AG09319 (cell line): ENCODE data around the gene CAMTA1.

Source experiments
- DNase-seq: peaks from one replicate; pipeline ENCODE4 v3.0.0-alpha.2; 2010; ENCODE audit warnings: low read depth; ENCODE audit errors: extremely low read depth
- TF ChIP-seq, protein P1 (sequence below): IDR thresholded peaks from 2 replicates; pipeline ENCODE4 v1.5.1; 2011; ENCODE audit warnings: low read depth, mild to moderate bottlenecking, inconsistent platforms, low read length, moderate library complexity

Gene CAMTA1

DNA sequence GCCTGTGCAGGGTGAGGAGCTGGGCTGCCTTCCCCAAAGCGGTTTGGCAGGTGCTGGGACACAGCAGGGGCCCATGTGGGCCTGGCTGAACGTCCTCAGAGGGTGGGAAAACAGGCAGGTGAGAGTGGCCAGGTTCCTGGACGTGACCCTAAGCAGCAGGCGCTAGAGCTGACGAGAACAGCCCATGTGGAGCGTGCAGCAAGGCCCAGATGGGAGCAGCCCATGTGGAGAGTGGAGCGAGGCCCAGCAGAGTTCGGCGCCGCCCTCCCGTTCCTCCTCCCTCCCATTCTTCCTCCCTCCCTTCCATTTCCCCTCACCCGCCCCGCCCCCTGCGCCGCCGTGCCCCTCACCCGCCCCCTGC, 671.4 kb downstream of the CAMTA1 start:
- TF ChIP-seq, protein P1, sequence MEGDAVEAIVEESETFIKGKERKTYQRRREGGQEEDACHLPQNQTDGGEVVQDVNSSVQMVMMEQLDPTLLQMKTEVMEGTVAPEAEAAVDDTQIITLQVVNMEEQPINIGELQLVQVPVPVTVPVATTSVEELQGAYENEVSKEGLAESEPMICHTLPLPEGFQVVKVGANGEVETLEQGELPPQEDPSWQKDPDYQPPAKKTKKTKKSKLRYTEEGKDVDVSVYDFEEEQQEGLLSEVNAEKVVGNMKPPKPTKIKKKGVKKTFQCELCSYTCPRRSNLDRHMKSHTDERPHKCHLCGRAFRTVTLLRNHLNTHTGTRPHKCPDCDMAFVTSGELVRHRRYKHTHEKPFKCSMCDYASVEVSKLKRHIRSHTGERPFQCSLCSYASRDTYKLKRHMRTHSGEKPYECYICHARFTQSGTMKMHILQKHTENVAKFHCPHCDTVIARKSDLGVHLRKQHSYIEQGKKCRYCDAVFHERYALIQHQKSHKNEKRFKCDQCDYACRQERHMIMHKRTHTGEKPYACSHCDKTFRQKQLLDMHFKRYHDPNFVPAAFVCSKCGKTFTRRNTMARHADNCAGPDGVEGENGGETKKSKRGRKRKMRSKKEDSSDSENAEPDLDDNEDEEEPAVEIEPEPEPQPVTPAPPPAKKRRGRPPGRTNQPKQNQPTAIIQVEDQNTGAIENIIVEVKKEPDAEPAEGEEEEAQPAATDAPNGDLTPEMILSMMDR: no peak
- DNase-seq: no peak

DNA sequence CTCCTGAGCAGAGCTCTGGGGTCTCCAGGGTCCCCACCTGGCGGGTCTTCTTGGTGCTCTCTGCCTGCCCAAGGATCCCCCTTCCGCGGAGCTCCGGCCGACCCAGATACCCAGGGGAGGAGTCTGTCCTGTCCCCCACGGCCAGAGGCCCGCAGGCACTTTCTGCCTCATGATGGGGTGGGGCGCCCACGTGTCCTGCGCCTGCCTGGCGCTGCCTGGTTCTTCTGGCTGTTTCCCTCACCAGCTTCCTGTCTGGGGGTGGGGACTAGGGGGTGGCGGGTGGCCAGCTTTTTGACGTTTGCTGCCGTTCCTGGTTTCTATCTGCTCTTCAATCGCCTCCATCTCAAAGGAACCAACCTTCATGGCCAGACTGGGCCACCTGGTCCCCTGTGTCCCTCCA, 672.6 kb downstream of the CAMTA1 start:
- no peak for DNase-seq

DNA sequence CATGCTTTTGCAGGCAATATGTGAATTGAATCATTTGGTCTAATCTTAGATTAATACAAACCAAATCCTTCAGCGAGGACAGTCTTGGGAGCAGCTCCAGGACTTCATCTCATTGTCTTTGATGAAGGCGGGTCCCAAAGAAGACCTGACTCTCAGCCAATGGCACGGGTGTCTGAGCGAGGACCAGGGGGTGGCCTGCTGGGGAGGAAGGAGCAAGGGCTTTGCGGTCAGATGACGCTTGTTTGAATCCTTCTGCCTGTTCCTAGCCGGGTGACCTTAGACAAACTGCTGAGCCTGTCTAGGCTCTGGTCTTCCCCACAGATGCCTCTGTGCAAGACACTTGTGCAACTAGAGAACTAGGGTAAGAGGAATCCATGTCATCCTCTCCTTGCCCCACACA, 673.7 kb downstream of the CAMTA1 start:
- DNase-seq: no peak
- TF ChIP-seq, protein P1: no peak

More for the DNA sequence above, 672.6 kb downstream of the CAMTA1 start:
- TF ChIP-seq, protein P1: no peak

DNA sequence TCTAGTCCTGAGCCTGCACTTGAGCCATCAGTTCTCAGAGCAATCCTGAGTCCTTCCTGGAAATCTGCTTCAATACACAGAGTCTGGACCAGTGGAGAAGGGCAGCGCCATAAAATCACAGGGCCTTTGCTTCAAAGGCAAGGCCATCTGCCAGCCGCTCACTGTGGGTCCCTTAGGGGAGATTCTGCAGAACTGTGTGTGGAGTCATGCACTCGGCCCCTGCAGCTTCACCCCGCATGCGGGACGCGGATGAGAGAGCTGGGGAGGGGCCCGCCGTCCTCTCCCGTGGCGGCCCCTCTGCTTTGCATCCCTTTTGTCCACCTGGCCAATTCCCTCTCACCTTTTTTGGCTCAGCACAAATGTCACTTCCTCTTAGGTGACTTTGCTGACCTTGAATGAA, 674.7 kb downstream of the CAMTA1 start:
- no peak for DNase-seq
- TF ChIP-seq, protein P1: no peak

DNA sequence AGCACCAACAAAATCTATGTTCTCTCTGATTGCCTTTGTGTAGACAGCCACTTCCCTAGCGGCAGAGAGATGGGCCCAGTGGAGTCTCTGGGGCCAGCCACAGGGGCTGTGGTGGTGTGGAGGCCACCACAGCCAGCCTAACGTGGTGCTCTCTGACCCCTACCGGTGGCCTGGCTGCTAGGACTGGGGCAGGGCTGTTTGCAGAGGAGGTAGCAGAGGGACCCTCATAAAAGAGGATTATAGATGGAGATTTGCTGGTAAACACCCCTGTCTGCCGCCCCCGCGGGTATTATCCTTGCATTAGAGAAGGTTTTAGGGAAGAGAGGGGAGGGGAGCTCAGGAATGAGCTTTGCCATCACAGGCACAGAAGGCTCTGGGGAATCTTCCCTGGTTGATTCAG, 675.6 kb downstream of the CAMTA1 start:
- no peak for DNase-seq
- TF ChIP-seq, protein P1: no peak

DNA sequence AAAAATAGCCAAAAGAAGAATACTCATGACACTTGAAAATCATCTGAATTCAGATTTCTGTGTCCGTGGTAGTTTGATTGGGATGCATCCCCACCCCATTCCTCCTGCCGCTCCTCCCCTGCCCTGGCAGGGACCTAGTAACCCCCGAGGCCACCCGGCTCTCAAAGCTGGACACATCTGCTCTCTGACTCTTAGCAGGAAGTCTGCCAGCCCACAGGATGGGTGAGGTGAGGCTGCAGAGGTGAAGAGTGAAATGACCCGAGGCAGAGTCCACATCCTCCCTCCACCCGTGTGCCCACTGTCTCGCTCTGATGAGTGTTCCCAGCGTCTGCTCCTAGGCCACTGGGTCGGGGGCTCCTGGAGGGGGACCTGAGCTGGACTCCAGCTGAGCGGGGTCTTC, 677.4 kb downstream of the CAMTA1 start:
- DNase-seq: no peak
- TF ChIP-seq, protein P1: no peak

DNA sequence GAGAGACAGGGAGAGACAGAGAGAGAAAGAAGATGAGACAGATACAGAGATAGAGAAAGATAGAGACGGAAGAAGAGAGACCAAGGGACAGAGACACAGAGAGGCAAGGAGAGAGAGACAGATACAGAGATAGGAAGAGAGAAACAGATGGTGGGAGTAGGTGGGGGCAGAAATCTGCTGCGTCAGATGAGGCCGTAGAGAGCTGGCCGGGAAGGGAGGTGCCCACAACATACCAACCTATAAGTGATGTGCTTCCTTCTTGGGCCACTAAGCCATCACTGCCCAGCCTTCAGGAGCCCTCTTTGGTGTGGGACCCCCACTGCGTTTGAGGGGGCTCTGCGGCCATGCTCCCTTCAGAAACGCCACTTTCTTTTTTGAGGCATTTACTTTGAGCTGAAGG, 678.3 kb downstream of the CAMTA1 start:
- TF ChIP-seq, protein P1: no peak
- DNase-seq: no peak
